HEK293T (cell line): ENCODE measurements around the gene SELENOH.

Experiments
- BHLHE40 ChIP-seq: fragments of 450-650 bp; IDR thresholded peaks from 2 replicates; pipeline ENCODE4 v1.6.1; 2016; ENCODE audit warnings: mild to moderate bottlenecking, moderate library complexity, borderline replicate concordance
- ELF4 ChIP-seq: fragments of 450-650 bp; IDR thresholded peaks from 2 replicates; pipeline ENCODE4 v1.6.1; 2017; ENCODE audit warnings: antibody characterized with exemption
- SUZ12 ChIP-seq: fragments of 450-650 bp; IDR thresholded peaks from 2 replicates; pipeline ENCODE4 v1.6.1; 2016; ENCODE audit warnings: mild to moderate bottlenecking
- TARDBP ChIP-seq: fragments of 450-650 bp; IDR thresholded peaks from 2 replicates; pipeline ENCODE4 v1.6.1; 2016

DNA sequence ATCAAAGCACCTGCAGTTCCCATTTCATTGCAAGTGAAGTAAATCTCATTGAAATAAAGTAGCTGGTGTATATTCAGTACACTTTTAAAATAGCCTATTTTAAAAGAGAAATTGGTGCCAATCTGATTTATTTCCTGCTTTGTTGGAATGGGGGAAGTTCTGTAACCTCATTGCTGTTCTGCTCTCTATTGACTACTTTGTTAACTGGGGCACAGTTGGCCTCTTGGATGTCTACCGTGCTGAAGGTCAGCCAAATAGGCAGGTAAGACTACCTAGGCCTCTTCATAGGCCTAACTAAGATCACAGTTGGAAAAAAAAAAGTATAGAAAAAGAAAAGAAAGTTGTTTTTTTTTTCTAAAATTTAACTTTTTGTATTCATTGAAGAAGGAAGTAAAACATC lies 29.5 kb downstream of the SELENOH start:
- no peak for TF ChIP-seq BHLHE40
- no peak for TF ChIP-seq SUZ12
- no peak for TF ChIP-seq TARDBP
- TF ChIP-seq ELF4: no peak
